Karpas-422 (cell line): ENCODE data around the gene HES5. TPM values are rescaled to one million over a fixed set of nuclear protein-coding genes. Genes with fewer than 3 reads are reported as not detected.
"Not testable (repeated sequence)": the region's sequence is repeated elsewhere in the genome, so short reads cannot be mapped to it uniquely, and the experiment has no call there.

Source experiments
- DNase-seq: peaks from one replicate; pipeline ENCODE4 v3.0.0-alpha.2; 2015
- H2AFZ ChIP-seq: fragments of 200-600 bp; sonication (generic); 2 replicates; pipeline ENCODE4 v1.6.1; 2014; ENCODE audit warnings: antibody characterized with exemption, low read length, mixed read lengths
- H3K27ac ChIP-seq: fragments of 200-600 bp; sonication (generic); 2 replicates; pipeline ENCODE4 v1.5.1; 2014; ENCODE audit warnings: mild to moderate bottlenecking, low read length, moderate library complexity
- H3K27me3 ChIP-seq: fragments of 200-600 bp; sonication (generic); 2 replicates; pipeline ENCODE4 v1.6.1; 2014; ENCODE audit warnings: low read length, mixed read lengths
- H3K36me3 ChIP-seq: fragments of 200-600 bp; sonication (generic); 2 replicates; pipeline ENCODE4 v1.6.1; 2014; ENCODE audit warnings: low read length, mixed read lengths; ENCODE audit not compliant: insufficient read depth
- H3K4me1 ChIP-seq: fragments of 200-600 bp; sonication (generic); 2 replicates; pipeline ENCODE4 v1.6.1; 2014; ENCODE audit warnings: mild to moderate bottlenecking, low read length, mixed read lengths
- H3K4me2 ChIP-seq: fragments of 200-600 bp; sonication (generic); 2 replicates; pipeline ENCODE4 v1.6.1; 2014; ENCODE audit warnings: low read length, low read depth, mild to moderate bottlenecking; ENCODE audit not compliant: poor library complexity, severe bottlenecking
- H3K4me3 ChIP-seq: fragments of 200-600 bp; sonication (generic); 2 replicates; pipeline ENCODE4 v1.5.1; 2014; ENCODE audit warnings: mild to moderate bottlenecking, antibody characterized with exemption, low read length, mixed read lengths
- H3K79me2 ChIP-seq: fragments of 200-600 bp; sonication (generic); 2 replicates; pipeline ENCODE4 v1.6.1; 2014; ENCODE audit warnings: mild to moderate bottlenecking, low read length, mixed read lengths
- H3K9ac ChIP-seq: fragments of 200-600 bp; sonication (generic); 2 replicates; pipeline ENCODE4 v1.6.0; 2014; ENCODE audit warnings: low read length
- H3K9me2 ChIP-seq: fragments of 200-600 bp; sonication (generic), shearing (Covaris generic); replicated peaks from 2 replicates; pipeline ENCODE4 v1.6.0; 2014; ENCODE audit warnings: mild to moderate bottlenecking, low read length, moderate library complexity; ENCODE audit not compliant: insufficient read depth
- H3K9me3 ChIP-seq: fragments of 300-700, 200-600 bp; sonication (generic); 2 replicates; pipeline ENCODE4 v1.6.1; 2014; ENCODE audit warnings: low read length, mixed read lengths
- H4K20me1 ChIP-seq: fragments of 200-600 bp; sonication (generic); 2 replicates; pipeline ENCODE4 v1.6.1; 2014; ENCODE audit warnings: mild to moderate bottlenecking, antibody characterized with exemption, low read length, low read depth; ENCODE audit not compliant: insufficient read depth
- total RNA-seq: library from RNA; depleted of rRNA; stranded (reverse); fragments of >200 nt; shearing (Covaris generic); gene quantifications from 2 replicates; pipeline ENCODE4 v1.2.3, GENCODE V29; 2014; ENCODE audit warnings: low replicate concordance

Gene HES5
- total RNA-seq, 1 experiment from 2014 or later: not detected

DNA sequence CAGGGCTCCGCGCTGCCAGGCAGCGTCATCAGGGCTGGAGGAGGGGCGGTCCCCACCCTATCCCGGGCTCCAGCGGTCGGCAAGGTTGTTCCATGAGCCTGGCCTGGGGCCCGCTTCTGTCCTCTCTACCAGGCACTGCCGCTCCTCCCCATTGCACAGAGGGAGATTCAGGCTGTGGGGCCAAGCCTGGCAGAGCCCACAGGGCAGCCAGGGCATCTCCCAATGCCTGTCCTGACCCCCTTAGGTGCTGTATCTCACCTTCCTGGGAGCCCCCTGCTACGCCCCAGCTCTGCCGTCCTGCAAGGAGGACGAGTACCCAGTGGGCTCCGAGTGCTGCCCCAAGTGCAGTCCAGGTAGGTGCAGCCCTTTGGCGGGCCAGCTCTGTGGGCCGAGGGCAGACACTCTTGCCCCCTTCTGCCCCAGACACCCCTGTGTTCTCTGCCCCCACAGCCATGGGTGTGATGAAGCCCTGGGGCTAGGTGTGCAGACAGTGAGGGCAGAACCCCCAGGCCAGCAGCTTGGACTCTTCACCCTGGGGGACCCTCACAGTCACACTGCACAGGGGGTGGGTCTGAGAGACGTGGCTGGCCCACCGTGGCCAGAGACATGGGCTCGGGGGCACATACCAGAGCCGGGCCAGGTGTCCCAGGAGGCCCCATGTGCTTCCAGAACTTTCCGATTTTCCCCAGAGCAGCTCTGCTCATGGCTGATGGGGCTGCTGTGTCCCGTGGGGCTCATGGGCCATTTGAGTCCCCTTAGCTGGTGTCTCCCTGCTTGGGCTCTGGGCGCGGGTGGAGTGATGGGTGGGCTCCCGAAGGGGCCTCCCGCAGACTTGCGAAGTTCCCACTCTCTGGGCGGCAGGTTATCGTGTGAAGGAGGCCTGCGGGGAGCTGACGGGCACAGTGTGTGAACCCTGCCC lies 27.7 kb upstream of the HES5 start:
- Histone ChIP-seq H3K4me2 (no peak overlapping the region), H3K9me2 (no peaks in the 10 kb centered on the region)

DNA sequence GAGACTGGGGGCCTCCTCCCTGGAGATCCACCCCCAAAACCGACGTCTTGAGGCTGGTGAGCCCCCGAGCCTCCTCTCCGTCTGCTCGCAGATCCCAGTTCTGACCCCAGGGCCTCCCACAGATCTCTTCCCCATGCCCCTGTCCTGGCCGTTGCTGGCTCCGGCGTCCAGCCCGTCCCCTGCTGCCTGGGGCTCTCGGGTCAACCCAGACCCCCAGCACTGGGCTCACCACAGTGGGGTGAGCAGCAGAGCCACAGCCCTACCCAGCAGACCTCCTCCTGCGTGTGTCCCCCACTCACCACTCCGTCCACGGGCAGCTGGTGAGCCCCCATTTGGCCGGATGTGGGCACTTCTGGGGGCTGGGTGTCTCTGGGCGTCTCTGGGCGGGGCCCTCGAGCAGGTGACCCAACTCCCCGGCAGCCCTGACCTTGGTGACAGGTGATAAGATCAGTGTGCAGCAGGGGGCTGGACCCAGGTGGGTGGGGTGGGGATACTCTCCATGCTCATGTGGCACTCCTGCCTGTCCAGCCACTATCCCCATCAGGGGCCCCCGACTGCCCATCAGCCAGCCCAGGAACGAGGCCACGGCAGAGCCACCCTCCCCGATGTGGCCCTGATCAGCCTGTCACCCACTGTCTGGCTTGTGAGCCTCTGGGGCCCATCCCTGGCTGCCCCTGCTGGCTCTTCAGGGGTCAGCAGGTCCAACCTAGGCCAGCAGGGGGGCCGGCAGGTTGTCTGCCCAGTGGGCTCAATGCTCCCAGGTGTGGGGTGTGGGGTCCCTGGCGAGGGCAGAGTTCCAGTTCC lies 26.8 kb upstream of the HES5 start:
- no peaks in the 10 kb centered on the region for H3K9me3 ChIP-seq
- no peaks in the 10 kb centered on the region for H4K20me1 ChIP-seq
- H3K36me3 ChIP-seq: no peaks in the 10 kb centered on the region
- no peak for DNase-seq
- no peaks in the 10 kb centered on the region for H3K27me3 ChIP-seq
- H3K9ac ChIP-seq: peak overlapping the region; percentile 66
- peaks cover 14% of the 10 kb centered on the region; the same call in 1 of the 2 replicates for H3K4me1 ChIP-seq
- H3K4me2 ChIP-seq: peak overlapping the region; percentile 58
- H3K27ac ChIP-seq: no peak overlapping the region
- H3K79me2 ChIP-seq: no peaks in the 10 kb centered on the region
- H3K4me3 ChIP-seq: peak overlapping the region; percentile 60
- H3K9me2 ChIP-seq: no peaks in the 10 kb centered on the region
- H2AFZ ChIP-seq: peak overlapping the region; percentile 39; the same call in 1 of the 2 replicates

More for the DNA sequence above, 27.7 kb upstream of the HES5 start:
- H3K4me1 ChIP-seq: peaks cover 14% of the 10 kb centered on the region; the same call in 1 of the 2 replicates
- H3K79me2 ChIP-seq: no peaks in the 10 kb centered on the region
- H3K27me3 ChIP-seq: no peaks in the 10 kb centered on the region
- no peaks in the 10 kb centered on the region for H3K36me3 ChIP-seq
- no peak overlapping the region for H3K4me3 ChIP-seq
- H2AFZ ChIP-seq: no peak overlapping the region
- H3K27ac ChIP-seq: no peak overlapping the region
- no peaks in the 10 kb centered on the region for H4K20me1 ChIP-seq
- DNase-seq: no peak
- no peaks in the 10 kb centered on the region for H3K9me3 ChIP-seq
- H3K9ac ChIP-seq: no peak overlapping the region

DNA sequence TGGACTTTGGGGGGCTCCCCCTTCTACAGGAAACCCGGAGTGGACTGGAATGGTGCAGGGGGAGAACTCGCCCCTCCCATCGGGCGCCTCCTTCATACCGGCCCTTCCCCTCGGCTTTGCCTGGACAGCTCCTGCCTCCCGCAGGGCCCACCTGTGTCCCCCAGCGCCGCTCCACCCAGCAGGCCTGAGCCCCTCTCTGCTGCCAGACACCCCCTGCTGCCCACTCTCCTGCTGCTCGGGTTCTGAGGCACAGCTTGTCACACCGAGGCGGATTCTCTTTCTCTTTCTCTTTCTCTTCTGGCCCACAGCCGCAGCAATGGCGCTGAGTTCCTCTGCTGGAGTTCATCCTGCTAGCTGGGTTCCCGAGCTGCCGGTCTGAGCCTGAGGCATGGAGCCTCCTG lies 26.2 kb upstream of the HES5 start, which contains the start of gene TNFRSF14:
TNFRSF14 (plus strand) TSS at position 95 of the 401 bp plus-strand sequence; CDS start at position 389, 294 bp downstream.
- H3K27me3 ChIP-seq: no peaks in the 10 kb centered on the region
- no peaks in the 10 kb centered on the region for H3K79me2 ChIP-seq
- H3K9ac ChIP-seq: peak within 1 kb of the TSS; percentile 66
- H3K9me3 ChIP-seq: no peaks in the 10 kb centered on the region
- H2AFZ ChIP-seq: peak within 1 kb of the TSS; percentile 39; the same call in 1 of the 2 replicates
- H3K4me1 ChIP-seq: peaks cover 14% of the 10 kb centered on the region; the same call in 1 of the 2 replicates
- no peak within 1 kb of the TSS for H3K27ac ChIP-seq
- peak within 1 kb of the TSS; percentile 58 for H3K4me2 ChIP-seq
- H4K20me1 ChIP-seq: no peaks in the 10 kb centered on the region
- peak within 1 kb of the TSS; percentile 60 for H3K4me3 ChIP-seq
- H3K9me2 ChIP-seq: no peaks in the 10 kb centered on the region
- DNase-seq: peak; percentile 58
- no peaks in the 10 kb centered on the region for H3K36me3 ChIP-seq

DNA sequence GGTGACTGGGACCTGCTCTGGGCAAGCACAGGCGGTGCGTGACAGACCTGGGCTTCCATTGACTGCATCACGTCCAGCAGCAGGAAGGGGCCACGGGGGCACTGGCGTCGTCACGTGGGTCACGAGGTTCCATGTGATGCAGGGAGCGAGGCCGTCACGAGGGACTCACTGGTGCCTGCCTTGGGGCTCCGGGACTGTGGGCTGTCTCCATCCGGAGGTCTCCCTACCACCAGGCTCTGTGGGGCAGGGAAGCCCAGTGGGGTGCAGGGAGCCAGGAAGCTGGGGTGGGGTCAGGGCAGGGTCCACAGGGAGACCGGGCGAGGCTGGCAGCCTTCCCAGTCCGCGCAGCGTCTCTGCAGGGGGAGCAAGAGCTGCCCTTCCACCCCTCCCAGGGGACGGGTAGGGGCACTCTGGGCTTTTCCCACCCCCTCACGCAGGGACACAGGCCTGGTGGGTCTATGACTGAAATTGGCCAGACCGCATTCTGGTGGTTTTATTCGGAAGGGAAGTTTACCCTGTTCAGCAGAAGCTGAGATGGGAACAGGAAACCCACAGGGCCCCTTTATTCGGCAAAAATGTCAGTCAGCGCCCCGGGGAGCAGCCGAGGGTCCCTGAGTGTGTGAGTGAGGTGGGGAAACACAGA lies 25.7 kb upstream of the HES5 start:
- no peaks in the 10 kb centered on the region for H4K20me1 ChIP-seq
- no peaks in the 10 kb centered on the region for H3K9me3 ChIP-seq
- H3K9ac ChIP-seq: peak overlapping the region; percentile 66
- H3K4me3 ChIP-seq: peak overlapping the region; percentile 60
- no peaks in the 10 kb centered on the region for H3K9me2 ChIP-seq
- peaks cover 14% of the 10 kb centered on the region; the same call in 1 of the 2 replicates for H3K4me1 ChIP-seq
- H3K4me2 ChIP-seq: peak overlapping the region; percentile 58
- no peaks in the 10 kb centered on the region for H3K36me3 ChIP-seq
- peak overlapping the region; percentile 39; the same call in 1 of the 2 replicates for H2AFZ ChIP-seq
- no peak overlapping the region for H3K27ac ChIP-seq
- H3K27me3 ChIP-seq: no peaks in the 10 kb centered on the region
- DNase-seq: no peak
- no peaks in the 10 kb centered on the region for H3K79me2 ChIP-seq

DNA sequence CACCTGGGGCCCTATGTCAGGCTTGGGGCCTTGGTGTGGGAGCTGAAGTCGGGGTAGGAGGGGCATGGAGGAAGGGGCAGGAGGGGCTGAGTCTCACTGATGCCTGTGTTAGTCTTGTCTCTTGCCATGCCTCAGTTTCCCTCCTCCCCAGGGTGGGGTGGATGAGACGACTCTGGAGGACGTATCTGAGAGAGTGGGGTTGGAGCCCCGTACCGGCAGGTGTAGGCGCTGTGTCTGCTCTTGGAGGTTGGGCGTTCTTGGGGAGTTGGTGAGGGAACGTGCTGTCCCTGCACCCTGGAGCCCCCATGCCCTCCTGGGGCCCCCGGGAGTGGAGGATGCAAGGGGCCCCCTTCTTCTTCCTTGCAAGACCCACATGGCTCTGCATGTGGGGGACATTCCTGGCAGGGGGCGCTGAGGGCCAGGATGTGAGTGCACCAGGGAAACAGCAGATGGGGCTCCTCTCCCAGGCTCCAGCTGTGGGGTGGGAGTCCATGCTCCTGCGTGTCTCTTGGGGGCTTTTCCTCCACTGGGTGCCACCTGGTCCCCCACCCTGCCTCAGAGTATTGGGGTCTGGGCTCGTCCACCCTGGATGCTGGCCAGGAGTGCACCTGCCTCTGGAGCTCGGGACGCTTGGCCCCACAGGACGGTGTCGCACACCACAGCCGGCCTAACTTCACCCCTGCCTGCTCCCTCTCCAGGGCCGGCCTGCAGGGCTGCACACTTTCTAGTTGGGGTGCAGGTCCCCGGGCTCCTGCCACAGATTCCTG lies 24.7 kb upstream of the HES5 start:
- Histone ChIP-seq H3K4me1 (peaks cover 14% of the 10 kb centered on the region; the same call in 1 of the 2 replicates), H3K4me2 (no peak overlapping the region), H3K4me3 (no peak overlapping the region), H3K79me2 (no peaks in the 10 kb centered on the region), H3K9ac (no peak overlapping the region), H2AFZ (no peak overlapping the region), H3K9me3 (no peaks in the 10 kb centered on the region), H3K9me2 (no peaks in the 10 kb centered on the region), H3K27me3 (no peaks in the 10 kb centered on the region), H3K36me3 (no peaks in the 10 kb centered on the region), H4K20me1 (no peaks in the 10 kb centered on the region), H3K27ac (no peak overlapping the region)
- DNase-seq: peak; percentile 71

DNA sequence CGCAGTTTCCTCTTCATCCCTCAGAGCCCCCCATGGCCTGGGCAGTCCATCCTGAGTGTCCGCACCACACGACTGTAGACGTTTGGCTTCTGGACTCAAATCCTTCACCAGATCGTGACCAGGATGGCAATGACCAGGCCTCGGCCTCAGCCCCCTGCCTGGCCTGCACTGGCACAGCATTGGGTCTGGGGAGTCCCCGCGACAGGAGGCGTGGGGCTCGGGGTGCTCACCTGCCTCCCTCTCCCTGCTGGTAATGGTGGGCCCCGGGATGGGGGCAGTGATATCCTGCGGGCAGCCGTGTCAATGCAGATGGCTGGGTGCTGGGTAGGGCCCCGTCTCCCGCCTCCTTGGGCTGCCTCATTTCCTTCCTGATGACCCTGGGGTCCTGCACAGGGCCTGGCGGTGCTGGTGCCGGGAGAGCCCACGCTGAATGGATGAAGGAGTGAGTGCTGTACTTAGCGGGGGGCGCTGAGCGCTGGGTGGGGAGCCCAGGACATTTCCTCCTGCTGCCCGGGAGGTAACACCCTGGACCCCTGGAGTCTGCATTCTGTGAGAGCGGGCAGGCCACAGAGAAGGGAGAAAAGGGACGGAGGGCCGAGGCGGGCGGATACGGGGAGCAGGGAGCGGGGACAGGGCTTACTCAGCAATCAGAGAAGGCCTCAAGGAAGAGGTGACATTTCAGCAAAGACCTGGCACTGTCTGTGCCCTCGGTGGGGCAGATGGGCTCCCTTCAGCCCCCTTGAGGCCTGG lies 24.0 kb upstream of the HES5 start:
- H3K9me3 ChIP-seq: no peaks in the 10 kb centered on the region
- H3K4me1 ChIP-seq: peaks cover 19% of the 10 kb centered on the region
- H3K4me2 ChIP-seq: no peak overlapping the region
- H3K27ac ChIP-seq: no peak overlapping the region
- H4K20me1 ChIP-seq: no peaks in the 10 kb centered on the region
- no peaks in the 10 kb centered on the region for H3K36me3 ChIP-seq
- H3K79me2 ChIP-seq: no peaks in the 10 kb centered on the region
- no peaks in the 10 kb centered on the region for H3K27me3 ChIP-seq
- H2AFZ ChIP-seq: no peak overlapping the region
- no peak overlapping the region for H3K9ac ChIP-seq
- no peaks in the 10 kb centered on the region for H3K9me2 ChIP-seq
- H3K4me3 ChIP-seq: no peak overlapping the region
- DNase-seq: no peak

DNA sequence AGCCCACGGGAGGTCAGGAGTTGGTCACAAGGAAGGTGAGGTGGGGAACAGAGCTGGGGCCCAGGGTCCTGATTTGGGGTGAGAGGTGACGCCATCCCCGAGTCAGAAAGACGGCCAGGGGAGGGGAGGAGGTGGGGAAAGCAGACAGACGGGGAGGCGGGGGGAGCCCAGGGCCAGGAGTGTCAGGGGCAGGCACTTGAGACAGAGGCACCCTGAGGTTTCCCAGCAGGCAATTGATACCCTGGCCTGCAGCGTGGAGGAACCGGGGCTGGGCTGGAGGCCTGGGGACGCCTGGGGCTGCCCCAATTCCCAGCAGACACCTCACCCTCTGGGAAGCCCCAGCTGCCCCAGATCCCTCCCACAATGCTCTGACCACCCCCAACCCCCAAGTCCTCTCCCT lies 23.0 kb upstream of the HES5 start:
- H3K36me3 ChIP-seq, H3K4me3 ChIP-seq, H3K9me3 ChIP-seq, DNase-seq, H3K27me3 ChIP-seq, H4K20me1 ChIP-seq, H2AFZ ChIP-seq, H3K9me2 ChIP-seq, H3K27ac ChIP-seq, H3K79me2 ChIP-seq, H3K9ac ChIP-seq, H3K4me2 ChIP-seq: not testable (repeated sequence)
- peaks cover 28% of the 10 kb centered on the region for H3K4me1 ChIP-seq
